Measurements from ENCODE around the gene PARD6A.
A peak's percentile ranks its signal among the peaks of the same experiment; 100 is the strongest.

The PARD6A gene

GRCh38 chr16:67674851-67675578, 14.3 kb downstream of the PARD6A start:
- no peak for DNase-seq (ENCODE audit: low spot score)
- POLR2A ChIA-PET (ENCODE audit: low non-redundant PET), result no interaction called here
- H3K27ac ChIP-seq, result peak overlapping the region; percentile 60
- TF ChIP-seq CTCF (conservative IDR thresholded peaks at IDR 0.05; ENCODE audit: low read depth), result no peak
- CTCF ChIA-PET, result interaction anchor here (1.1 kb wide), 1 partner anchor 11 kb away, joined by 4 read pairs; no protein-coding TSS in a partner anchor

- H3K27ac ChIP-seq, result 0 out of 2 replicates have a peak overlapping the region, but pooled peaks have one; percentile 2
- CTCF ChIA-PET, result interaction anchor here (1.1 kb wide), 1 partner anchor 12 kb away, joined by 4 read pairs; no protein-coding TSS in a partner anchor
- TF ChIP-seq CTCF (conservative IDR thresholded peaks at IDR 0.05; ENCODE audit: low read depth), result no peak
- POLR2A ChIA-PET (ENCODE audit: low non-redundant PET), result no interaction called here
- DNase-seq (ENCODE audit: low spot score), result no peak
Observed at GRCh38 chr16:67675579-67675935, 14.8 kb downstream of the PARD6A start.

GRCh38 chr16:67675999-67676398, 15.2 kb downstream of the PARD6A start:
- POLR2A ChIA-PET (ENCODE audit: low non-redundant PET), result no interaction called here

GRCh38 chr16:67676516-67676915, 15.8 kb downstream of the PARD6A start:
- CTCF ChIA-PET, result interaction anchor here (0.5 to 1.0 kb wide), 4 partner anchors 8 to 229 kb away, joined by 3 to 7 read pairs (median 4); partner anchors contain the start of gene ATP6V0D1
- TF ChIP-seq CTCF (conservative IDR thresholded peaks at IDR 0.05; ENCODE audit: low read depth), result no peak
- POLR2A ChIA-PET (ENCODE audit: low non-redundant PET), result interaction anchor here (0.6 kb wide), 1 partner anchor 119 kb away, joined by 3 read pairs; no protein-coding TSS in a partner anchor
- DNase-seq (ENCODE audit: low spot score), result no peak
- H3K27ac ChIP-seq, result no peak overlapping the region

More at GRCh38 chr16:67675999-67676398, 15.2 kb downstream of the PARD6A start:
- DNase-seq (ENCODE audit: low spot score), result no peak
- TF ChIP-seq CTCF (conservative IDR thresholded peaks at IDR 0.05; ENCODE audit: low read depth), result no peak
- CTCF ChIA-PET, result interaction anchor here (0.5 to 1.1 kb wide), 4 partner anchors 8 to 229 kb away, joined by 3 to 4 read pairs (median 4); no protein-coding TSS in a partner anchor
- H3K27ac ChIP-seq, result 0 out of 2 replicates have a peak overlapping the region, but pooled peaks have one; percentile 2

- CTCF ChIA-PET, result interaction anchor here (0.7 to 1.0 kb wide), 3 partner anchors 9 to 196 kb away, joined by 3 to 7 read pairs (median 3); partner anchors contain the start of gene ATP6V0D1
- POLR2A ChIA-PET (ENCODE audit: low non-redundant PET), result interaction anchor here (0.6 kb wide), 1 partner anchor 119 kb away, joined by 3 read pairs; no protein-coding TSS in a partner anchor
- DNase-seq (ENCODE audit: low spot score), result no peak
- no peak for TF ChIP-seq CTCF (conservative IDR thresholded peaks at IDR 0.05; ENCODE audit: low read depth)
- peak overlapping the region; percentile 7; the same call in 1 of the 2 replicates for H3K27ac ChIP-seq
Observed at GRCh38 chr16:67676939-67677338, 16.2 kb downstream of the PARD6A start.

GRCh38 chr16:67677712-67678111, 17.0 kb downstream of the PARD6A start:
- no peak for TF ChIP-seq CTCF (conservative IDR thresholded peaks at IDR 0.05; ENCODE audit: low read depth)
- DNase-seq (ENCODE audit: low spot score), result no peak
- ChIA-PET POLR2A (ENCODE audit: low non-redundant PET) (no interaction called here), CTCF (no interaction called here)
- H3K27ac ChIP-seq, result peak overlapping the region; percentile 7; the same call in 1 of the 2 replicates

Measured in RWPE1 (cell line).